DND-41 (cell line): ENCODE results near the gene POLA1.

Experiments used
- CTCF ChIP-seq: IDR thresholded peaks from 2 replicates; pipeline ENCODE4 v1.5.1; 2012; ENCODE audit warnings: borderline replicate concordance, low read length, moderate library complexity, mild to moderate bottlenecking; ENCODE audit not compliant: poor library complexity, severe bottlenecking; ENCODE audit errors: extremely low read depth
- EZH2 ChIP-seq: IDR thresholded peaks from 3 replicates; pipeline ENCODE4 v1.6.1; 2012; ENCODE audit warnings: borderline replicate concordance, low read depth, mild to moderate bottlenecking, moderate library complexity, low read length, inconsistent platforms; ENCODE audit not compliant: severe bottlenecking

- TF ChIP-seq CTCF, result no peak
- no peak for TF ChIP-seq EZH2
These were observed 327.3 kb downstream of the POLA1 start for GRCh38 chrX:25020905-25021449.
